Hepatic stellate cell (primary cell): ENCODE results near the gene IDS.
"Not testable (repeated sequence)": the region's sequence is repeated elsewhere in the genome, so short reads cannot be mapped to it uniquely, and the experiment has no call there.

Experiments
- DNase-seq: peaks from one replicate; pipeline ENCODE4 v3.0.0; 2011; ENCODE audit warnings: low spot score

IDS gene

GRCh38 chrX:149497626-149498025, 7.5 kb downstream of the IDS start:
- peak; percentile 17 for DNase-seq

DNA sequence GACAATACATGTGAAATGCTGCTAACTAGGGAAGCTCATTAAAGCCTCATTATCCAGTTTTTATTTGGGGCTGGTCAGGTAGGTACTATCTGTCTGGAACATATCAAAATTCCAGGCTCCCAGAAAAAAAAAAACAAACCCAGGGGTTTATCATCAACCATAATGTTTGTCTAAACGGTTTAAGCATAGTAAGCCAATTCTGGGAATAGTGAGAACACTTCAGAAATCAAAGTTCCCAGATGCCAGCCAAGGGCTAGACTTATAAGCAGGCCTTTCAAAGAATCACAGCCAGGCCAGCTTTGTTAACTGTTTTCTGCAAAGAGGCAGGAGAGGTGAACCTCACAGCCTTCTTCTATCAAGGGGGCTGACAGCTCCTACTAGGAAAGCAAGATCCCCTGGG, 8.1 kb downstream of the IDS start:
- no peak for DNase-seq

DNA sequence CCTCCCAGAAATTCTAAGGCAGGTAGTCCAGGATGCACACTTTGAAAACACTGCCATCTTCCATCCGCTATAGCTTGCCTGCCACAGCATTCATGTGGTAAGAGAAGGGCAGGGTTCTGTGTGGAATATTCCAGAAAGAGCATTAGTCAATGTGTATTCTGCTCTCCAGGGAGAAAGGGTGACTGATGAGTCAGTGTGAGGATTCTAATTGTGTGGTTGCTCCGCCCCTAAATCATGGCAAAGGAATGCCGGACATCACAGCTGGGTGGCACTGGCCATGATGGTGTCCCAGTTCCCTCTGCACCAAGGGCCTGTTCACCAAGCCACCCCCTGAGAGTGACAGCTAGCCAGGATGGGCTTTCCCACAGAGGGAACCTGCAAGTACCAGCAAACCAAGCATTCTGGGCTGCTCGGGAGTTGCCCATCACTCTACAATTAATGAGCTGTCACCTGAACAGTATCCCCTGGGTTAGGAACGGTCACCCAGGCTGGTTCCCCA, 9.5 kb downstream of the IDS start:
- peak; percentile 61 for DNase-seq

DNA sequence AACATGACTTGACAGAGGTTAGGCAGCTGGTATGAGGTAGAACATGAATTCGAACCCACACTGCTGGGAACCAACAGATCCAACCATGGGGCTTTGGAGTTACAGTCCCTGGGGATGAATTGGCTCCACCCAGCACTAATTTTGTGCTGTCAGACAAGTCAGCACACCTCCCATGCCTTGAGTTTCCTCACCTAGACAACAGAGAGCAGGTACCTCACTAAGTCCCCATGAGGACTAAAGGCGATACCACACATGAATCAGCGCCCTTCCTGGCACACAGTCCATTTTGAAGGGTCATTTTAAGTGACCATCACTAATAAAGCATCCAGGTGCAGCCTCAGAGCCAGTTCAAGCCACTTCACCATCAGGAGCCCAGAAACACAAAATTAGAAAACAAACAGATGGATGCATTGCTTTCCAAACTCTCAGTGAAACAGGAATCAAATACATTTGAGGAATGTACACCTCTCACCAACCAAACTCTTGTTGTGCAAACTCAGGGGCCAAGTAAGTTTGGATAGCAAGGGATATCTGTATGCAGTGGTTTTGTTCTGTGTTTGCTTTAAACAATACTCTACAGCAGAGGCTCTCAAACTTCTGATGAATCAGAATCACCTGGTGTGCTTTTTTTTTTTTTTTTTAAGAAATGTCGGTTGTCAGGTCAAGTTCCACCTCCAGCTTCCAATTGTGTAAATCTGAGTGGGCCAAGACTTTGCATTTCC, 10.1 kb downstream of the IDS start:
- no peak for DNase-seq

- DNase-seq: no peak
Measured at GRCh38 chrX:149493567-149494562, 11.2 kb downstream of the IDS start.

GRCh38 chrX:149491812-149492211, 13.3 kb downstream of the IDS start:
- DNase-seq: no peak

- DNase-seq: no peak
Measured at GRCh38 chrX:149490100-149490499, 15.0 kb downstream of the IDS start.

- not testable (repeated sequence) for DNase-seq
Measured at GRCh38 chrX:149488411-149489052, 16.6 kb downstream of the IDS start.

- DNase-seq: not testable (repeated sequence)
Measured at GRCh38 chrX:149488008-149488407, 17.1 kb downstream of the IDS start.

- no peak for DNase-seq
Measured at GRCh38 chrX:149487292-149487691, 17.8 kb downstream of the IDS start.

DNA sequence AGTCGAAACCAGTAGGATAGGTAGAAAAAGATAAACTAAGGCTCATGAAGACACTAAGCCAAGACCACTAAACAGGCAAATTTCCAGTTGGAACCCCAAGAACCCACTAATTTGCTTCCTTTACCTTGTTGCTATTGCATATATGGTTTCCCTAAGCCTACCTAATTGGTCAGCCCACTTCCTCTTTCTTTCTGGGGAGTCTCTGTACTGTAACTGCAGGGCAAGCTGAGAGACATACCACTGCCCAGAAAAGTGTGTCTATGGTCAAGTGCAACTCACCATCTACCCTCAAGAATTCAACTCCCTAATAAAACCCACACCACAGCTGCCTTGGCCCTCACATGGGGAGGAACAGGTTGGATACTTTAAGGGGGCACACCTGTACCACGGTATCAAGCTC, 28.6 kb downstream of the IDS start:
- no peak for DNase-seq

- no peak for DNase-seq
Measured at GRCh38 chrX:149473966-149474365, 31.1 kb downstream of the IDS start.

- no peak for DNase-seq
Measured at GRCh38 chrX:149473092-149473491, 32.0 kb downstream of the IDS start.

DNA sequence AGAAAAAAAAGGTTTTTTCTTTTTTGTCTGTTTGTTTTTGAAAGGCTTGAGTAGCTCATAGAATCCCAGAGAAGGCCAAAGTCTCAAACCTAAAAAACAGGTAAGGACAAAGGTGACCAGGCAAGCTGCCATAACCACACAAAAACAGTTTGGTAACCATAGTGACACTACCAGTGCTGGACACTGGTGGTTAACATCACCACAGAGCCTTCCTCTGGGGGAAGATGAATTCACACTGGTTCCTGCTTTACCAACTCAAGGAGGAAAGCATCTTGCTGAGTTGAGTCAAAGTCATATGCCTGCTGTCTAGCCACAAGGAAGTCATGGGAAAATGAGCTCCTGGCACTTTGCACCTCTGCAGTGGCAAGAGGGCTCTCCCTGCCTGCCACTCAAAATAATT, 32.5 kb downstream of the IDS start:
- no peak for DNase-seq

GRCh38 chrX:149471397-149471796, 33.7 kb downstream of the IDS start:
- DNase-seq: no peak

DNA sequence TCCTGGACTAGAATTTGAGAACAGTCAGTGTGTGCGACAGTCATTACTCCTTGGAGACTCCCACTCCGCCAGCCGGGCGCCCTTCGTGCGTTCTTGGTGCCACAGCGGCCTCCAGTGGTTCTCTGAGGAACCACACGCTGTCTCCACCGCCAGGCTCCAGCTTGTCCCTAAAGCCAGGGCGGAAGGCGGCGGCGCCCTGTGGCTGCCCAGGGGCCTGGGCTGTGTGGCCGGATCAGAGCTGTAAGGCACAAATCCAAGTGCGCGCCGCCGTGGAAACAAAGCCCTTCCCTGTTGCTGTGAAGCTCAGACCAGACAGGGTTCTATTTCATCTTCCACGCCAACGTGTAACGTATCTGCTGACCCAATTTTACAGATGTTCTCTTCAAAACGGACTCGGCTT, 34.2 kb downstream of the IDS start:
- peak; percentile 65 for DNase-seq

DNA sequence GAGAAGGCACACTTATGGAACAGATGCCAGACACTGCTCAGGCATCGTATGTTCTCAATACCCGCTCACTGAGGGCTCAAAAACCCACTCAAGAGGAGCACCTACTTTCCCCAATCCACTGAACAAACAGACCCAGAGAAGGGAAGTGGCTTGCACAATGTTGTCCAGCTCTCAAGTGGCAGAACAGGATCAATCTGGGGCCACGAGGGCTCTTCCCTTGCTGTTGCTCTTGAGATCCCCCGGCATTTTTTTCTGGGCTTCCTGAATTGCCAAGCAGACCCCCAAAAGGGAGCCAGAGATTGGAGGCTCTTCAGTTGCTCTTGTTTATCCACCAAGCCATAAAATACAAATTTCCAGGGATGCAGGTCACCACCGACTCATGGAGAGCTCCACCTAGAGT, 35.7 kb downstream of the IDS start:
- no peak for DNase-seq

GRCh38 chrX:149467920-149468319, 37.2 kb downstream of the IDS start:
- DNase-seq: no peak

DNA sequence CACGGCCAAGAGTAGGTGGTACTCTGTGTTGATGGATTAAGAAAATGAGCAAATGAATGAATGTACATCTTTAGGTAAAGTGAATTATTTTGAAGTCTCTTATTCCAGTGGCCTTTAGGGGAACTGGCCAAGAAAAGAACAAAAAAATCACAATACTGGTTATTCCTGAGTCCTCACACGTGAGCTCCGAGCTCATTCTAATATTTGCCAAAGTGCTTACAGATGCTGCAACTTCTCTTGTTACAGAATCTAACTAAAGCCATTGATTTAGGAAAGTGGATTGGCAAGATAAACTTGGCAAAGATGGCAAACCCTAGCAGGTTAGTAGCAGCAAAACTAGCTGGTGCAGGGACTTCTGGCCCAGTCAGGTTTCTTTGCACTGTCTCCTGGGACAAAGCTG, 37.6 kb downstream of the IDS start:
- DNase-seq: no peak

- DNase-seq: no peak
Measured at GRCh38 chrX:149462849-149463248, 42.3 kb downstream of the IDS start.

- no peak for DNase-seq
Measured at GRCh38 chrX:149461746-149462145, 43.4 kb downstream of the IDS start.

- no peak for DNase-seq
Measured at GRCh38 chrX:149458586-149458985, 46.5 kb downstream of the IDS start.
